Subcutaneous preadipocyte (primary cell): ENCODE measurements around the gene DCN. TPM values are rescaled to one million over a fixed set of nuclear protein-coding genes. Genes with fewer than 3 reads are reported as not detected.

ENCODE experiments used
- small RNA-seq: library from RNA; depleted of rRNA; stranded (forward); fragments of <200 nt; gene quantifications from one replicate; pipeline ENCODE3, GENCODE V24; 2012
- total RNA-seq: library from RNA; depleted of rRNA; stranded (reverse); fragments of >200 nt; gene quantifications from 2 replicates; pipeline ENCODE4 v1.2.3, GENCODE V29; 2012

DCN gene
- 255 and 956 TPM in 2 replicates for total RNA-seq

GRCh38 chr12:91182636-91183455 is at the start of gene DCN:
Gene DCN (minus strand): TSS chr12:91182817. CDS start chr12:91178552, 4,265 bp downstream.

GRCh38 chr12:91111366-91112325 is 71.0 kb downstream of the DCN start, which contains the start of gene LUM:
Gene LUM (minus strand): TSS chr12:91111494. CDS start chr12:91108979, 2,515 bp downstream.

Small RNA genes within 50 kb of the gene (small RNA-seq; reads per million reads assigned to genes)
- gene AC007115.1 = not detected

Other genes starting within 250 kb of the DCN start
- gene CCER1, start 227.6 kb downstream of the DCN start, total RNA-seq = not detected in 2 replicates
- gene EPYC, start 177.8 kb downstream of the DCN start, total RNA-seq = not detected in 2 replicates
- gene KERA, start 124.8 kb downstream of the DCN start, total RNA-seq = not detected in 2 replicates
- 56.2 and 67.2 TPM in 2 replicates for gene LUM, start 71.3 kb downstream of the DCN start, total RNA-seq